ENCODE measurements around the gene MSMP.

GRCh38 chr9:35763181-35763580, 9.1 kb upstream of the MSMP start:
- TF ChIP-seq CTCF (conservative IDR thresholded peaks at IDR 0.05): no peak
- no peak for TF ChIP-seq EZH2 (IDR thresholded peaks at IDR 0.05; ENCODE audit: low read depth)

All from PC-9 (cell line).